ENCODE measurements around the gene ACO2. TPM values are rescaled to one million over a fixed set of nuclear protein-coding genes. Genes with fewer than 3 reads are reported as not detected.

The ACO2 gene
- total RNA-seq, 1 experiment from 2014 or later: 66.6 TPM

- H3K4me2 ChIP-seq (ENCODE audit: insufficient read depth, insufficient read length, low read length): peak overlapping the region; percentile 82
- Mint-ChIP-seq H3K27ac (peak overlapping the region; percentile 98 to 99 (median 99)), H3K27me3 (ENCODE audit: low read depth) (peaks cover 2% of the 10 kb centered on the region; the same call in 1 of the 2 replicates), H3K4me3 (peak overlapping the region; percentile 96), H3K4me1 (peaks cover 14 to 25% of the 10 kb centered on the region in 2 experiments), H3K9me3 (no peaks in the 10 kb centered on the region), H3K36me3 (ENCODE audit: insufficient read depth in 1 of 3, low read depth in 3 of 3) (peaks cover 20 to 56% (median 47%) of the 10 kb centered on the region in 3 experiments)
- no peak overlapping the region for H2BK15ac ChIP-seq (ENCODE audit: low read depth, low read length)
- H3K79me1 ChIP-seq (ENCODE audit: insufficient read depth, low read depth, low read length, poor library complexity, severe bottlenecking): peaks cover 4% of the 10 kb centered on the region
- H4K91ac ChIP-seq (ENCODE audit: insufficient read length, low read depth, low read length): no peak overlapping the region
- no peak overlapping the region for H3K4ac ChIP-seq (ENCODE audit: low read depth, low read length)
- H2AK5ac ChIP-seq (ENCODE audit: insufficient read length, low read length): no peak overlapping the region
- no peak overlapping the region for H3T11ph ChIP-seq (ENCODE audit: low read length)
- H2BK120ac ChIP-seq (ENCODE audit: low read depth, low read length, poor library complexity, severe bottlenecking): no peak overlapping the region
- no peaks in the 10 kb centered on the region; the same call in 1 of the 2 replicates for H3K4me1 ChIP-seq (ENCODE audit: insufficient read depth, low read length)
- H3K23ac ChIP-seq (ENCODE audit: insufficient read length, low read depth, low read length): no peak overlapping the region
- no peaks in the 10 kb centered on the region for H3K27me3 ChIP-seq (ENCODE audit: insufficient read depth, low read length)
- no peak overlapping the region for H3K18ac ChIP-seq (ENCODE audit: insufficient read length, low read depth, low read length)
- H3K56ac ChIP-seq (ENCODE audit: insufficient read length, low read depth, low read length): no peak overlapping the region
- H3K27ac ChIP-seq (ENCODE audit: insufficient read length, low read depth, low read length): peak overlapping the region; percentile 17
- no peak overlapping the region for H4K5ac ChIP-seq (ENCODE audit: insufficient read length, low read depth, low read length)
- no peaks in the 10 kb centered on the region for H3K9me3 ChIP-seq (ENCODE audit: control insufficient read depth, low read depth, low read length)
- H2BK5ac ChIP-seq (ENCODE audit: insufficient read length, low read length): no peak overlapping the region
- no CpG with 5 or more reads among the region's 35 CpGs for WGBS (ENCODE audit: extremely low coverage, insufficient read length, low lambda C conversion rate)
- H3K14ac ChIP-seq (ENCODE audit: insufficient read depth, low read length): peak overlapping the region; percentile 4; the same call in 1 of the 2 replicates
- DNase-seq: peak; percentile 99
- no peak overlapping the region for H4K8ac ChIP-seq (replicated peaks; ENCODE audit: insufficient read length, low read depth, low read length)
- peaks cover 23% of the 10 kb centered on the region for H3K23me2 ChIP-seq (ENCODE audit: insufficient read length, low read depth, low read length, poor library complexity, severe bottlenecking)
- H3K9ac ChIP-seq (ENCODE audit: extremely low read depth, insufficient read length, low read length): peak overlapping the region; percentile 78
- no peak overlapping the region for H2AFZ ChIP-seq (ENCODE audit: low read length)
- H2BK20ac ChIP-seq (ENCODE audit: low read depth, low read length, poor library complexity, severe bottlenecking): no peak overlapping the region
- H4K20me1 ChIP-seq (ENCODE audit: control insufficient read depth, insufficient read depth, insufficient read length): no peaks in the 10 kb centered on the region
- H2BK12ac ChIP-seq (ENCODE audit: insufficient read length, low read depth, low read length): no peak overlapping the region
- no peak for TF ChIP-seq CTCF (conservative IDR thresholded peaks at IDR 0.05)
- H3K79me2 ChIP-seq (ENCODE audit: insufficient read depth, low read length): peaks cover 24% of the 10 kb centered on the region; the same call in 1 of the 2 replicates
Measured at GRCh38 chr22:41444360-41445128, 24.4 kb upstream of the ACO2 start.

All from H9 (cell line).